ENCODE measurements around the gene GIMAP4. TPM values are rescaled to one million over a fixed set of nuclear protein-coding genes. Genes with fewer than 3 reads are reported as not detected.
"Not testable (repeated sequence)": the region's sequence is repeated elsewhere in the genome, so short reads cannot be mapped to it uniquely, and the experiment has no call there.

The GIMAP4 gene
- total and polyA plus RNA-seq, 5 experiments from 2014 or later = 233 to 526 (median 381) TPM

DNA sequence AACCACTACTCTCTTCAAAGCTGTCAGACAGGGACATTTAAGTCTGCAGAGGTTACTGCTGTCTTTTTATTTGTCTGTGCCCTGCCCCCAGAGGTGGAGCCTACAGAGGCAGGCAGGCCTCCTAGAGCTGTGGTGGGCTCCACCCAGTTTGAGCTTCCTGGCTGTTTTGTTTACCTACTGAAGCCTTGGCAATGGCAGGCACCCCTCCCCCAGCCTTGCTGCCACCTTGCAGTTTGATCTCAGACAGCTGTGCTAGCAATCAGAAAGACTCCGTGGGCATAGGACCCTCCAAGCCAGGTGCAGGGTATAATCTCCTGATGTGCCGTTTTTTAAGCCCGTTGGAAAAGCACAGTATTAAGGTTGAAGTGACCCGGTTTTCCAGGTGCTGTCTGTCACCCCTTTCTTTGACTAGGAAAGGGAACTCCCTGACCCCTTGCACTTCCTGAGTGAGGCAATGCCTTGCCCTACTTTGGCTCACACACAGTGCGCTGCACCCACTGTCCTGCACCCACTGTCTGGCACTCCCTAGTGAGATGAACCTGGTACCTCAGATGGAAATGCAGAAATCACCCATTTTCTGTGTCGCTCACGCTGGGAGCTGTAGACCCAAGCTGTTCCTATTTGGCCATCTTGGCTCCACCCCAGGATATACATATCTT is 12.9 kb downstream of the GIMAP4 start:
- POLR2A ChIA-PET = interaction anchor here (0.8 to 4.3 kb wide), 9 partner anchors 10 to 175 kb away, joined by 3 to 14 read pairs (median 4); partner anchors contain the start of genes GIMAP1, GIMAP4, GIMAP6 and GIMAP7
- Mint-ChIP-seq H3K4me3 (peak overlapping the region in 4 of 10 donors; percentile 18 to 38 (median 34)), H3K4me1 (peaks cover 12 to 61% (median 39%) of the 10 kb centered on the region in 4 donors), H3K36me3 (peaks cover 29 to 72% (median 44%) of the 10 kb centered on the region in 3 donors), H3K27ac (peak overlapping the region in 8 of 10 donors; percentile 7 to 85 (median 72)), H3K9me3 (peaks cover 0 to 92% (median 28%) of the 10 kb centered on the region in 9 donors)
- H3K27me3 Mint-ChIP-seq, ATAC-seq: not testable (repeated sequence)
- DNase-seq = peak in 4 of 10 donors; percentile 50 to 81 (median 54)

DNA sequence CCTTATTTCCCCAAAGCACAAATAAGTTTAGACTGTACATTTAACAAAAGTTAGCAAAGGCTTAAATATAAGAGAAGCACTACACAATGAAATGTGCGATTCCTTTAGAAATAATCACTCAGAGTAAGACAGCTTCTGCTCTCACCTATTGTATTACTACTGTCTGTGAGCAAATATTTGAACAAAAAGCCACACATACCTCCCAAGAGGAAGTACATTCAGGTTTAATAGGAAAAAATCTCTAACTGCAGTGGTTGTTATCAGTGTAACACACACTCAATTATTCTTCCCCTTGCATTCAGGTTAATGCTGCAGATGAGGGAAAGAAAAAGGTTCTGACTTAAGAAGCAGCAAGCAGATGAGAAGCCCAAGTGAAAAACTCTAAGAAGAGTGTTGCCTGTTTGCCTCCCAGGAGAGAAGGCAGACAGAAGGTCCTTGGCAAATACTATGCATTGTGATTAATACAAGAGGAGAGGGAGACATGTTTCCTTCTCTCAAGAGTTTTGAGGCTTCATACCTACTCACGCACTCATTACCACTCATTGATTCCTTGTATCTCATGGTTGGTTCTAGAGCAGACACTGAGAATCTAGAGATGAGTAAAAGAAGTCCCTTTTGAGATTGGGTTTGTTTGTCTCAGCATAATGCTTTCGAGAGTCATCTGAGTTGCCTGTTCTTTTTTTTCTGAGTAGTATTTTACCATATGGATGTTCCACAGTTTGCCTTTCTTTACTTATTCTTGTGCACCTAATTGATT is 13.6 kb downstream of the GIMAP4 start:
- peak overlapping the region in 7 of 10 donors; percentile 7 to 85 (median 76) for H3K27ac Mint-ChIP-seq
- no peak for ATAC-seq
- H3K4me1 Mint-ChIP-seq = peaks cover 15 to 64% (median 44%) of the 10 kb centered on the region in 4 donors
- H3K4me3 Mint-ChIP-seq = peak overlapping the region in 1 of 10 donors; percentile 38
- DNase-seq = no peak
- POLR2A ChIA-PET = interaction anchor here (0.6 to 4.3 kb wide), 17 partner anchors 9 to 175 kb away, joined by 3 to 14 read pairs (median 4); partner anchors contain the start of genes GIMAP1, GIMAP2, GIMAP4 and GIMAP6
- H3K9me3 Mint-ChIP-seq = peaks cover 0 to 85% (median 28%) of the 10 kb centered on the region in 9 donors
- no peaks in the 10 kb centered on the region for H3K27me3 Mint-ChIP-seq
- peaks cover 28 to 66% (median 44%) of the 10 kb centered on the region in 3 donors for H3K36me3 Mint-ChIP-seq

DNA sequence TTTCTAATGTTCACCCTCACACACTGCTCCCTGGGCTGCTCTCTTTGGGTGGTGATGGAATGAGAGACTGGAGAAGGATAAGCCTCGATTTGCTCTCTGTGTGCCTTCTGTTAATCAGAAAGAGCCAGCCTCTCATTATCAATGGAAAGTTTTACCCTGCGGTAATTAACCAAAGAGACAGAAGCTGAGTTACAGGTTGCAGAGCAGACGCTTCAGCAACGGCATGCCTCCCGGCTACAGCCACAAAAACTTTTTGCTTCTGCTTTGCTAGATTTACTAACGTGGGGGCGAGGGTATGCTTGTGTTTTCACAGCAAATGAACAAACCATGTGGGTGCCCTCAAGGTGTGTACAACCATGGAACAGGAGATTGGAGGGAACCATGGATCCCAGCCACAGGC is 18.0 kb downstream of the GIMAP4 start:
- Mint-ChIP-seq H3K27me3 (no peaks in the 10 kb centered on the region), H3K4me1 (peaks cover 24 to 59% (median 49%) of the 10 kb centered on the region in 4 donors), H3K9me3 (peaks cover 0 to 62% (median 23%) of the 10 kb centered on the region in 9 donors), H3K27ac (peak overlapping the region; percentile 72 to 91 (median 84)), H3K36me3 (peaks cover 7 to 36% (median 26%) of the 10 kb centered on the region in 3 donors), H3K4me3 (peak overlapping the region in 7 of 10 donors; percentile 13 to 63 (median 45))
- POLR2A ChIA-PET = interaction anchor here (0.6 to 3.8 kb wide), 7 partner anchors 12 to 135 kb away, joined by 3 to 20 read pairs (median 3); partner anchors contain the start of genes GIMAP6 and GIMAP8
- DNase-seq (no peak), ATAC-seq (peak in 1 of 2 donors; percentile 61)

DNA sequence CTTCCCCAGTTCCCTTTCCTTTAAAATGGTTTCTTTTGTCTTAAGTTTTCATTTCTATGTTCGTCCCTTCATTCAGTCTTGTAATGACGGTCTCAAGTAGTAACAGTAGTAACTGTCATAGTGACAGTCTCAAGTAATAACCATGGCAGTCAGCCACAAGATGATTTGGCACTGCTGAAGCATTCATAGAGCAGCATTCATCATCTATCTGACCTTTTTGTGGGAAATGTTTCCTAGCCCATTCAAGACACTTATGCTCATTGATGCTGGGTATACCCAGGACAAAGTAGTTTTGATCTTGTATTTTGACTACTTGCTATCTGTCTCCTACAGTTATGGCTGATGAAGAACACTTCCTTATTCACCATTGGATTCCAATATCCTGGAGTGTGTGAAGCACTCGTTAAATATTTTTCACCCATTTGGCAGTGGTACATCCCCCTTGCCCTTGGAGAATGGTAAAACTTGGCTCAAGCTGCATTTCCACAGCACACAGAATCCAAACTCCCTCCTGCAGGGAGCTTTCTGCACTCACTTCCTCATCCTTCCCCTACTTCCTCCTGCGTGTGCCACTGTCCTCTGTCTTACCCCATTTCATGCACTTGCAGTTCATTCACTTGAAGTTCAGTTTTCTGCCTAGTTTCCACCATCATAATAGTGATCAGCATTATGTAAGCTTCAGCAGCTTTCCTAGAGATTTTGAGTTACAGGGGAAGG is 19.0 kb downstream of the GIMAP4 start:
- POLR2A ChIA-PET = interaction anchor here (1.0 to 1.7 kb wide), 8 partner anchors 11 to 129 kb away, joined by 3 to 5 read pairs (median 4); partner anchors contain the start of gene GIMAP6

DNA sequence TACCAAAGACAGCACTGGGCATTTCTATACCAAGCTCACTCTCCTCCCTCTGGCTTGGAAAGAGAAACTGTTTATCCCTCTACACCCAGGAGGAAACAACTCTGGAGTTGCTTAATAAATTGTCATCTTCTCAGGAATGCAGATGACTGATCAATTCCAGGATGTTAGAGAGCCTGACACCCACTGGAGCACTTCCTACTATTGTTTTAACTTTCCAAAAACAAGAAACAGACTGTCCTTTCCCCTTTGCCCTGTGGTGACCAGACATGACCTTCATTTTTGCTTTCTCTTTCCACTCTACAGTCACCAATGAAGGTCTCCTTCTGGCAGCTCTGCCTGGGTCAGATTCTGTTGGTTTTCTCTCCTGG is 19.6 kb downstream of the GIMAP4 start:
- H3K36me3 Mint-ChIP-seq = peaks cover 2 to 29% (median 20%) of the 10 kb centered on the region in 3 donors
- H3K27ac Mint-ChIP-seq = peak overlapping the region; percentile 23 to 91 (median 74)
- H3K9me3 Mint-ChIP-seq = peaks cover 0 to 62% (median 27%) of the 10 kb centered on the region in 9 donors
- no peaks in the 10 kb centered on the region for H3K27me3 Mint-ChIP-seq
- no peak for DNase-seq
- ATAC-seq = peak; percentile 12 to 41
- POLR2A ChIA-PET = interaction anchor here (1.0 to 1.7 kb wide), 8 partner anchors 11 to 129 kb away, joined by 3 to 5 read pairs (median 4); partner anchors contain the start of gene GIMAP6
- H3K4me3 Mint-ChIP-seq = peak overlapping the region in 8 of 10 donors; percentile 3 to 68 (median 48)
- peaks cover 35 to 73% (median 60%) of the 10 kb centered on the region in 4 donors for H3K4me1 Mint-ChIP-seq

More for the DNA sequence above, 19.0 kb downstream of the GIMAP4 start:
- Mint-ChIP-seq H3K36me3 (peaks cover 2 to 28% (median 19%) of the 10 kb centered on the region in 3 donors), H3K27me3 (no peaks in the 10 kb centered on the region), H3K4me1 (peaks cover 33 to 68% (median 56%) of the 10 kb centered on the region in 4 donors), H3K9me3 (peaks cover 0 to 62% (median 22%) of the 10 kb centered on the region in 9 donors), H3K4me3 (peak overlapping the region in 7 of 10 donors; percentile 12 to 68 (median 34)), H3K27ac (peak overlapping the region; percentile 44 to 91 (median 82))
- DNase-seq = no peak
- peak; percentile 41 to 49 for ATAC-seq

DNA sequence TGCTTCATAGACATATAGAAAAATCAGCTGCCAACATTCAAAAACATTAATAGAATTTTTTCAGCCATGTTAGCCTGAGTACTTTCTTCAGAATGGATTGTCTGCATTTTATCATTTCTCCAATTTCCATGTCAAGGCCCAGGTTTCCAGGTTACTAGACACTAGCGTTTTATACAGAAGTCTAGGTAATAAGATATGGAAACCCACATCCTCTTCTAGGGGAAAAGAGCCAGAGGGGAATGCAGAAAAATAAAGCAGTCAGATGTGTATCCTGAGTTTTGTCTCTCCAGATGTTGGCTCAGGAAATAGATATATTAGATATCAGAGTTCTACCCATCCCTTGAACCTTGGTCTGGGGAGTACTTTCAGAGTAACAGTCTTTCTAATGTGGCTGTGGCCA is 20.4 kb downstream of the GIMAP4 start:
- no peaks in the 10 kb centered on the region for H3K27me3 Mint-ChIP-seq
- peaks cover 0 to 29% (median 19%) of the 10 kb centered on the region in 3 donors for H3K36me3 Mint-ChIP-seq
- H3K4me1 Mint-ChIP-seq = peaks cover 35 to 75% (median 60%) of the 10 kb centered on the region in 4 donors
- POLR2A ChIA-PET = interaction anchor here (1.1 to 1.7 kb wide), 4 partner anchors 41 to 103 kb away, joined by 3 to 5 read pairs (median 5); partner anchors contain the start of gene GIMAP6
- H3K27ac Mint-ChIP-seq = peak overlapping the region in 3 of 10 donors; percentile 78 to 91 (median 79)
- ATAC-seq (no peak), DNase-seq (no peak)
- no peak overlapping the region for H3K4me3 Mint-ChIP-seq
- peaks cover 0 to 62% (median 27%) of the 10 kb centered on the region in 9 donors for H3K9me3 Mint-ChIP-seq

DNA sequence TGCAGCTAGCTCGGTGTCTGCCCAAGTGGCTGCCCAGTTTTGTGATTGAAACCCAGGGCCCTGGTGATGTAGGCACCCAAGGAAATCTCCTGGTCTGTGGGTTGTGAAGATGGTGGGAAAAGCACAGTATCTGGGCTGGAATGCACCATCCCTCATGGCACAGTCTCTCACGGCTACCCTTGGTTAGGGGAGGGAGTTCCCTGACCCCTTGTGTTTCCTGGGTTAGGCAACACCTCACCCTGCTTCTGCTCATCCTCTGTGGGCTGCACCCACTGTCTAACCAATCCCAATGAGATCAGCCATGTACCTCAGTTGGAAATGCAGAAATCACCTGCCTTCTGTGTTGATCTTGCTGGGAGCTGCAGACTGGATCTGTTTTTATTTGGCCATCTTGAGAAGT is 27.6 kb downstream of the GIMAP4 start:
- no peak for ATAC-seq
- Mint-ChIP-seq H3K4me1 (peaks cover 30 to 66% (median 59%) of the 10 kb centered on the region in 4 donors), H3K9me3 (peaks cover 0 to 79% (median 41%) of the 10 kb centered on the region in 9 donors), H3K27ac (peak overlapping the region in 4 of 10 donors; percentile 8 to 91 (median 44)), H3K4me3 (peak overlapping the region in 6 of 10 donors; percentile 5 to 56 (median 24)), H3K27me3 (no peaks in the 10 kb centered on the region), H3K36me3 (peaks cover 0 to 34% (median 34%) of the 10 kb centered on the region in 3 donors)
- POLR2A ChIA-PET = interaction anchor here (0.5 to 2.1 kb wide), 5 partner anchors 18 to 145 kb away, joined by 3 to 5 read pairs (median 3); partner anchors contain the start of gene GIMAP6
- no peak for DNase-seq

DNA sequence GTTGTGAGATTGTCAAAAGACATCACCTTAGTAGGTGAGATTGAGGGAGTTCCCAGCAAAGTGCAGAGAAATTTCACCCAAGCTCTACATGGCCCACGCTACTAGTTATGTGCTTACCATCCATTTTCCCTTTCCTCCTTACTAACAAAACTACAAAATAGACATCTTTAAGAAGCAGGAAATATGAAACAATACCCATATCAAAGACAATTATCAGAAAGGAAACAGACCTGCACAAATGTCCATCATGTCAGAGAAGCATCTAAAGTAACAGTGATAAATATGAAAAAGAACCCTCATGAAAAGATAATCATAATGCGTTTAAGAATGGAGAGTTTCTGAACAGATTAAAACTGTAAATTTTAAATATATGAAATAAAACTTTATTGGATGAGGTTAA is 28.2 kb downstream of the GIMAP4 start:
- peaks cover 32 to 67% (median 60%) of the 10 kb centered on the region in 4 donors for H3K4me1 Mint-ChIP-seq
- peaks cover 0 to 81% (median 47%) of the 10 kb centered on the region in 9 donors for H3K9me3 Mint-ChIP-seq
- DNase-seq (no peak), ATAC-seq (peak in 1 of 2 donors; percentile 28)
- no peaks in the 10 kb centered on the region for H3K27me3 Mint-ChIP-seq
- POLR2A ChIA-PET = interaction anchor here (0.6 to 2.1 kb wide), 2 partner anchors 28 to 36 kb away, joined by 3 to 5 read pairs; partner anchors contain the start of gene GIMAP6
- H3K36me3 Mint-ChIP-seq = peaks cover 4 to 40% (median 39%) of the 10 kb centered on the region in 3 donors
- H3K4me3 Mint-ChIP-seq = peak overlapping the region in 7 of 10 donors; percentile 1 to 56 (median 27)
- H3K27ac Mint-ChIP-seq = peak overlapping the region in 5 of 10 donors; percentile 3 to 91 (median 8)

DNA sequence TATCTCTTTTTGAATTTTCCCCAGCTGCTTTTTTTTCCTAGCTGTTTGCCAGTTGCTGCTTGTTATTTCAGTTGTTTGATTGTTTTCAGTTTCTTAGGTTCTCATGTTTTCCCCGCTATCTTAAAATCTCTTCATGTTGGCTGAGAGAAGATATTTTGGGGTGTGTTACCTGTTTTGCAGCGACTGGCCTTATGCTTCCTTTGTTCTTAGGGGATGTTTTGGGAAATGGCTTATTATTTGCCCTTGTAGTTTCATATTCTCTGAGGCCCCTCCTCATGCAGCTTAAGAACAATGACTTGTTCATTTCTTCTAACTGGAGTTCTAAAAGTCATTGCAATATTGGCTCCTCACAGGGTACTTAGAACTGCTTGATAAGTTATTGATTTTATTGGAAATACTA is 36.4 kb downstream of the GIMAP4 start:
- H3K4me3 Mint-ChIP-seq = peak overlapping the region; percentile 20 to 70 (median 62)
- POLR2A ChIA-PET = interaction anchor here (0.6 to 1.9 kb wide), 12 partner anchors 9 to 140 kb away, joined by 3 to 16 read pairs (median 4); partner anchors contain the start of genes GIMAP1, GIMAP4, GIMAP5 and GIMAP6
- ATAC-seq (peak; percentile 97 to 98), DNase-seq (peak in 3 of 10 donors; percentile 24 to 66 (median 64))
- peaks cover 0 to 32% (median 12%) of the 10 kb centered on the region in 9 donors for H3K9me3 Mint-ChIP-seq
- not testable (repeated sequence) for H3K27me3 Mint-ChIP-seq
- H3K36me3 Mint-ChIP-seq = peaks cover 5 to 23% (median 18%) of the 10 kb centered on the region in 3 donors
- peaks cover 27 to 82% (median 69%) of the 10 kb centered on the region in 4 donors for H3K4me1 Mint-ChIP-seq
- H3K27ac Mint-ChIP-seq = peak overlapping the region; percentile 28 to 96 (median 85)

DNA sequence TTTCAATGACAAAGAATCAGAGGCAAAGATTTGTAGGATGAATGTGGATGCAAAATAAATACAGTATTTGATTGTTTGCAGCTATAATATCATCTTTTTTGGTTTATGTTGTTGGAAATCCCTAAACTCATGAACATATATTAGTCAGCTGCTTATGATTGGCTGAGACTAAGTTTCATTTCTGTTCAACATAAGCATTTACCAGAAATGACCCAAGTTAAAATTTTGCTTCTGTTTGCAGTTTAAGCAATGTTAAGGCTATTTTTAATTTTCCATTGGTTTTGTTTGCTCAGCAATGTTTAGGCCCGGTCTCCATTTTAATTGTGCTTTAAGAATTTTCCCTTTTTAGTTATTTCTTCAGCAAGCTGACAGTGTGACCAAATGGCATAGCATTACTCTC is 43.0 kb downstream of the GIMAP4 start:
- no peak for ATAC-seq
- no peak overlapping the region for H3K4me3 Mint-ChIP-seq
- H3K9me3 Mint-ChIP-seq = peaks cover 0 to 7% (median 0%) of the 10 kb centered on the region in 9 donors
- peaks cover 0 to 2% (median 0%) of the 10 kb centered on the region in 3 donors for H3K36me3 Mint-ChIP-seq
- peaks cover 48 to 90% (median 78%) of the 10 kb centered on the region in 4 donors for H3K4me1 Mint-ChIP-seq
- no peak for DNase-seq
- H3K27me3 Mint-ChIP-seq = no peaks in the 10 kb centered on the region
- H3K27ac Mint-ChIP-seq = peak overlapping the region in 6 of 10 donors; percentile 48 to 92 (median 60)
- POLR2A ChIA-PET = interaction anchor here (1.4 to 2.1 kb wide), 3 partner anchors 11 to 22 kb away, joined by 6 to 11 read pairs (median 8); partner anchors contain the start of gene GIMAP6

DNA sequence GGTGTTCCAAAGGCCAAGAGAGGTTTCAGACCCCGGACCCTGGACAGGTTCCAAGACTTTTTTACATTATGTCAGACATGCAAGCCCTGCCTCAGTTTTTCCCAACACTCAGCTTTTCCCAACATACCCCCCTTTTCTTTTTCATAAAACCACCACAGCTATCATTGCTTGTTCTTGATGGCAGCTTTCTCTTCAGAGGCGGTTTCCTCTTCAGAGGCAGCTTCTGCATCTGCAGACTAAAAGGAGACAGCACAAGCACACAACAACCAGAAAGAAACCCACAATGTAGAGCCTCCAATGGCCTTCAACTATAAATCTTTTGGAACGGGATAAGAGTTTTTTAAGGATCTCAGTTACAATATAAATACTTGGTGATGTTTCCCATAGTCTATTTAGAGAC is 45.7 kb downstream of the GIMAP4 start:
- H3K36me3 Mint-ChIP-seq = peaks cover 0 to 6% (median 5%) of the 10 kb centered on the region in 3 donors
- ATAC-seq = peak; percentile 54 to 81

More for the DNA sequence above, 45.7 kb downstream of the GIMAP4 start:
- DNase-seq = peak in 2 of 10 donors; percentile 10 to 34
- Mint-ChIP-seq H3K4me1 (peaks cover 47 to 83% (median 69%) of the 10 kb centered on the region in 4 donors), H3K27ac (peak overlapping the region; percentile 39 to 92 (median 84)), H3K4me3 (peak overlapping the region in 9 of 10 donors; percentile 37 to 61 (median 50)), H3K9me3 (peaks cover 0 to 11% (median 5%) of the 10 kb centered on the region in 9 donors), H3K27me3 (no peaks in the 10 kb centered on the region)
- POLR2A ChIA-PET = interaction anchor here (0.8 to 2.2 kb wide), 10 partner anchors 9 to 161 kb away, joined by 3 to 9 read pairs (median 5); partner anchors contain the start of genes GIMAP1, GIMAP2 and GIMAP6

Measured in naive thymus-derived CD8-positive, alpha-beta T cell (primary cell).